Measurements from ENCODE around the gene FAM53A. TPM values are rescaled to one million over a fixed set of nuclear protein-coding genes. Genes with fewer than 3 reads are reported as not detected.
"Not testable (repeated sequence)": the region's sequence is repeated elsewhere in the genome, so short reads cannot be mapped to it uniquely, and the experiment has no call there.

The FAM53A gene
- total RNA-seq, 4 donors from 2014 or later, result 1.2 to 18.4 (median 4.9) TPM

DNA sequence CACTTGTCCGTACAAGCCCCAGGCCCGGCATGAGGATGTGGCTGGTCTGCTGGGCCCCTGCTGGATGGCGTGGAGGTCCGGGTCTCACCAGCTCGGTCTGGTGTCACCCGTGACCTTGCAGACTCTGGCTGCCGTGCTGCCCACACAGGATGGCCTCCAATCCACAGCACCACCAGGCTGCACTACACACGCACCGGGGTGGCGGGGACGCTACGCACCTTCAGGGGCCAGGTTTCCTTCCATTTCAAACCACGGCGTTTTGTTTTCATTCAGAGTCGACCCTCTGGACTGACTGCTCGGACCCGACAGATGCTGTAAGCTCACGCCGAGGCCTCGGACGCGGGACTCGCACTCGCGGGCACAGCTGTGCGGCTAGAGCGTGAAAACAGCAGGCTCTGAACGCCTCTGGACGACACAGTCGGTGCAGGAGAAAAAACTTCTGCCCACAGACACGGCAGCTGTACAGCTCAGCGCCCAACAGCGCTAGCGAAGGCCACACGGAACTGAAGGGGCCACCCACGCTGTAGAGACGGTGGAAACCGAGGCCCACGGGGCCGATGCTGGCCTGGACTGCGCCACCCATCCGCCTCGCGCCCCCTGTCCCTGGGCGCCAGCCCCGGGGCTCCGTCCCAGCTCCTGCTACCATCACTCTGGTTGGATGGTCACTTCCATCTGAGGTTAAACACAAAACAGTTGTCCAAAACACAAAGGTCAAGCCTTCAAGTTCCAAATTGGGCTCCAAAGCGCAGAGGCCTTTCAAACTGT, 40.0 kb downstream of the FAM53A start:
- no peaks in the 10 kb centered on the region for H3K36me3 ChIP-seq
- peaks cover 0 to 18% (median 4%) of the 10 kb centered on the region in 3 donors for H3K4me1 ChIP-seq
- peak overlapping the region in 2 of 4 donors; percentile 26 to 35 for H3K27ac ChIP-seq
- ATAC-seq, result no peak
- no peak overlapping the region for H3K4me3 ChIP-seq
- no peak for TF ChIP-seq EP300 (IDR thresholded peaks at IDR 0.05)
- no peak for TF ChIP-seq POLR2A (IDR thresholded peaks at IDR 0.05)
- no peak for TF ChIP-seq POLR2AphosphoS5 (IDR thresholded peaks at IDR 0.05)
- TF ChIP-seq, protein P1, sequence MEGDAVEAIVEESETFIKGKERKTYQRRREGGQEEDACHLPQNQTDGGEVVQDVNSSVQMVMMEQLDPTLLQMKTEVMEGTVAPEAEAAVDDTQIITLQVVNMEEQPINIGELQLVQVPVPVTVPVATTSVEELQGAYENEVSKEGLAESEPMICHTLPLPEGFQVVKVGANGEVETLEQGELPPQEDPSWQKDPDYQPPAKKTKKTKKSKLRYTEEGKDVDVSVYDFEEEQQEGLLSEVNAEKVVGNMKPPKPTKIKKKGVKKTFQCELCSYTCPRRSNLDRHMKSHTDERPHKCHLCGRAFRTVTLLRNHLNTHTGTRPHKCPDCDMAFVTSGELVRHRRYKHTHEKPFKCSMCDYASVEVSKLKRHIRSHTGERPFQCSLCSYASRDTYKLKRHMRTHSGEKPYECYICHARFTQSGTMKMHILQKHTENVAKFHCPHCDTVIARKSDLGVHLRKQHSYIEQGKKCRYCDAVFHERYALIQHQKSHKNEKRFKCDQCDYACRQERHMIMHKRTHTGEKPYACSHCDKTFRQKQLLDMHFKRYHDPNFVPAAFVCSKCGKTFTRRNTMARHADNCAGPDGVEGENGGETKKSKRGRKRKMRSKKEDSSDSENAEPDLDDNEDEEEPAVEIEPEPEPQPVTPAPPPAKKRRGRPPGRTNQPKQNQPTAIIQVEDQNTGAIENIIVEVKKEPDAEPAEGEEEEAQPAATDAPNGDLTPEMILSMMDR (IDR thresholded peaks at IDR 0.05), result no peak
- H3K27me3 ChIP-seq, result no peaks in the 10 kb centered on the region
- WGBS, 2 donors (ENCODE audit: low coverage in 1 of 2), result 92 to 100% methylated on average over 4 to 7 of the region's 48 CpGs
- no peaks in the 10 kb centered on the region for H3K9me3 ChIP-seq

DNA sequence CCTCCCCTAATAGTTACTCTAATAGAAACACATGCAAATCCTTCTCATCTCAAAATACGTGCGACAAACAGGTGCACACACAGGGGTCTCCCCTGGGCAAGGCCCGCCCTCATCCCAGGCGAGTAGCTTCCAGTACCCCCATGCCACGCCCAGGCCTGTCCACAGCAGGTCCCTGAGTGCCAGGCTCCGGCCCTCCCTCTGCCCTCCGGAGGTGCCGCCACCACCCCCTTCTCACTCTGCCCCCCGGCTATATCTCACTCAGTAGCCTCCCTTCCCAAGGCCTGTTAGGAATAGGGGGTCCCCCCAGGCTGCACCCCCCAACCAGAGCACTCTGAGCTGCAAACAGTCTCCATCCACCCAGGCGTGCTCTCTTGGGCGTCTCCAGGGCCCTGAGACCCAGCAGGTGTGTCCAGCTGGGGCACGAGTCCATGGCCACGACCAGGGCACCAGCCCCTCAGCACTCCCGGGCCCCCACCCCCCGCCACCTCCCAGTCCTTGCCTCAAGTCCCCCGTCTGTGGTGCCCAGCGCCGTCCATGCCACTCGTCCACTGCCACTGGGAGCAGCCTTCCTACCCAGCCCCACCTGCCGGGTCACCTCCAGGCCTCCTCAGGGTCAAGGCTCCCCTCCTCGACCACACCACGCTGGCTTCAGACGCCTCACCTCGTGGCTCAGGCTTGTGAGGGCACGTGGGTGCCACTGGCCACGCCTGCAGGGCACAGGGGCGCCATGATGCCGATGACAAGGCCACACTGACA, 41.7 kb downstream of the FAM53A start:
- TF ChIP-seq POLR2A (IDR thresholded peaks at IDR 0.05) (no peak), POLR2AphosphoS5 (IDR thresholded peaks at IDR 0.05) (no peak), EP300 (IDR thresholded peaks at IDR 0.05) (no peak)
- TF ChIP-seq, protein P1 (IDR thresholded peaks at IDR 0.05), result no peak
- no peak overlapping the region for H3K27ac ChIP-seq
- peaks cover 11% of the 10 kb centered on the region for H3K27me3 ChIP-seq
- no peaks in the 10 kb centered on the region for H3K36me3 ChIP-seq
- H3K9me3 ChIP-seq, result no peaks in the 10 kb centered on the region
- ATAC-seq, result no peak
- peaks cover 0 to 18% (median 4%) of the 10 kb centered on the region in 3 donors for H3K4me1 ChIP-seq
- no peak overlapping the region for H3K4me3 ChIP-seq
- WGBS, 2 donors (ENCODE audit: low coverage in 1 of 2), result 96% methylated on average over 4 of the region's 28 CpGs; no CpG with 5 or more reads in 1 of the 2 donors

DNA sequence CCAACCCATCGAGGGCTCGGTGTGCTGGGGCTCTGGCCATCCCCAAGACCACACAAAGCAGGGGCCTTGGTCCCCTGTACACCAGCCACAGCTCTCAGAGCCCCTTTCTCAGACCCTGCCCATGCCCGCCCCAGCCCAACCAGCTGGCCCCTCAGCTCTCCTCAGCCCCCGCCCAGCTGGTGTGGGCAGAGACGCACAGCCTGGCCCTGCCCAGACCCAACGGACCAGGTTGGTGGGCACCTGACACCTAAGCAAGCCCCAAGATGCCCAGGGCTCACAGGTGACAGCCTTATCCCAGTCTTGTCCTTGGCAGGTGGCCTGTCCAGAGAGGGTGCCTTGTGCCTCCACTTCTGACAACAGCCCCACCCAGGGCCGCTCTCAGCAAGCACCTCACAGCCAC, 42.4 kb downstream of the FAM53A start:
- no peaks in the 10 kb centered on the region for H3K36me3 ChIP-seq
- H3K27ac ChIP-seq, result no peak overlapping the region
- peaks cover 0 to 18% (median 4%) of the 10 kb centered on the region in 3 donors for H3K4me1 ChIP-seq
- 100% methylated on average over 1 to 3 of the region's 7 CpGs for WGBS, 2 donors (ENCODE audit: low coverage in 1 of 2)
- H3K4me3 ChIP-seq, result no peak overlapping the region
- TF ChIP-seq POLR2AphosphoS5 (IDR thresholded peaks at IDR 0.05) (no peak), EP300 (IDR thresholded peaks at IDR 0.05) (no peak), POLR2A (IDR thresholded peaks at IDR 0.05) (no peak)
- TF ChIP-seq, protein P1 (IDR thresholded peaks at IDR 0.05), result no peak
- peaks cover 18% of the 10 kb centered on the region for H3K27me3 ChIP-seq
- H3K9me3 ChIP-seq, result no peaks in the 10 kb centered on the region
- ATAC-seq, result no peak

DNA sequence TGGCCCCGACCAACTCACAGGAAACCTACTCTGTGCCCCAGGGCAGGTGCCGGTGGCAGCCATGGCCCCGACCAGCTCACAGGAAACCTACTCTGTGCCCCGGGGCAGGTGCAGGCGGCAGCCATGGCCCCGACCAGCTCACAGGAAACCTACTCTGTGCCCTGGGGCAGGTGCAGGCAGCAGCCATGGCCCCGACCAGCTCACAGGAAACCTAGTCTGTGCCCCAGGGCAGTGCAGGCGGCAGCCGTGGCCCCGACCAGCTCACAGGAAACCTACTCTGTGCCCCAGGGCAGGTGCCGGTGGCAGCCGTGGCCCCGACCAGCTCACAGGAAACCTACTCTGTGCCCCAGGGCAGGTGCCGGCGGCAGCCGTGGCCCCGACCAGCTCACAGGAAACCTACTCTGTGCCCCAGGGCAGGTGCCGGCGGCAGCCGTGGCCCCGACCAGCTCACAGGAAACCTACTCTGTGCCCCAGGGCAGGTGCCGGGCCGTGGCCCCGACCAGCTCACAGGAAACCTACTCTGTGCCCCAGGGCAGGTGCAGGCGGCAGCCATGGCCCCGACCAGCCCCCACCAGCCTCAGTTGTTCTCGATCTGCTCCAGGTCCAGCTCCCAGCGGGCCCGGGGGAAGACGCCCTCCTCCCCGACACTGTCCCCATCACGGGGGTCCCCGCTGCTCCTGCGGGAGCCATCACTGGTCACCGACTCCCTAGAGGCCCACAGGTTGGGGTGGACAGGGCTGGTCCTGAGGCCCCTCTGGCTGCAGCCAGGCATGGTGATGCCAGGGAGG, 43.2 kb downstream of the FAM53A start:
- H3K9me3 ChIP-seq, H3K36me3 ChIP-seq, ATAC-seq, H3K4me3 ChIP-seq, H3K27ac ChIP-seq: not testable (repeated sequence)
- Histone ChIP-seq H3K4me1 (peaks cover 0 to 18% (median 4%) of the 10 kb centered on the region in 3 donors), H3K27me3 (peaks cover 22% of the 10 kb centered on the region)
- no CpG with 5 or more reads among the region's 35 CpGs for WGBS, 2 donors (ENCODE audit: low coverage in 1 of 2)

DNA sequence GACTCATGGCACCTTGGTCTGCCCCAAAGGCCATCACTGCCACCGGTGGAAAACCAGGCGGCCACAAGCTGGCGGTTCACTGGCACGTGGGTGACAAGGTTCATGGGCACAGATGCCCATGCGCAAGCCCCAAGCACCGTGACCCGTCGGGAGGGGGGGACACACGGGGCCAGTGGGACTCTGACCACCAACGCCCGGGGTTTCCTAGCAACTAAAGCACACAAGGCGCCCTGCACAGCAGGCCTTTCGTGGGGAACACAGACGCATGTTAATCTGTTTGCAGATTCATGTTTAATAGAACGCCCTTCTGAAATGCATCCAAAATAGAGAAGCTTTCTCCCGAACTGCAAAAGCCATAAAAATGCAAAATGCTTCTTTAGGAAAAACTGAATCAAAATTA, 43.9 kb downstream of the FAM53A start:
- Histone ChIP-seq H3K9me3 (peaks cover 0 to 8% (median 0%) of the 10 kb centered on the region in 3 donors), H3K27me3 (peaks cover 22% of the 10 kb centered on the region), H3K4me3 (no peak overlapping the region), H3K4me1 (peaks cover 0 to 11% (median 4%) of the 10 kb centered on the region in 3 donors), H3K36me3 (no peaks in the 10 kb centered on the region), H3K27ac (no peak overlapping the region)
- WGBS, 2 donors (ENCODE audit: low coverage in 1 of 2), result 83 to 85% methylated on average over 3 to 8 of the region's 16 CpGs
- ATAC-seq, result no peak
- TF ChIP-seq EP300 (IDR thresholded peaks at IDR 0.05) (no peak), POLR2AphosphoS5 (IDR thresholded peaks at IDR 0.05) (no peak), POLR2A (IDR thresholded peaks at IDR 0.05) (no peak)
- TF ChIP-seq, protein P1 (IDR thresholded peaks at IDR 0.05), result no peak

Measured in gastroesophageal sphincter (tissue), 4 donors.